GM19035 (cell line): Measurements from ENCODE around the gene NDUFS4.
"Not testable (repeated sequence)": the region's sequence is repeated elsewhere in the genome, so short reads cannot be mapped to it uniquely, and the experiment has no call there.

Source experiments
- ATAC-seq: cut with Tn5 transposase; IDR thresholded peaks from one replicate; pipeline ENCODE4 v1.9.1; 2021; ENCODE audit not compliant: unreplicated experiment

The NDUFS4 gene

DNA sequence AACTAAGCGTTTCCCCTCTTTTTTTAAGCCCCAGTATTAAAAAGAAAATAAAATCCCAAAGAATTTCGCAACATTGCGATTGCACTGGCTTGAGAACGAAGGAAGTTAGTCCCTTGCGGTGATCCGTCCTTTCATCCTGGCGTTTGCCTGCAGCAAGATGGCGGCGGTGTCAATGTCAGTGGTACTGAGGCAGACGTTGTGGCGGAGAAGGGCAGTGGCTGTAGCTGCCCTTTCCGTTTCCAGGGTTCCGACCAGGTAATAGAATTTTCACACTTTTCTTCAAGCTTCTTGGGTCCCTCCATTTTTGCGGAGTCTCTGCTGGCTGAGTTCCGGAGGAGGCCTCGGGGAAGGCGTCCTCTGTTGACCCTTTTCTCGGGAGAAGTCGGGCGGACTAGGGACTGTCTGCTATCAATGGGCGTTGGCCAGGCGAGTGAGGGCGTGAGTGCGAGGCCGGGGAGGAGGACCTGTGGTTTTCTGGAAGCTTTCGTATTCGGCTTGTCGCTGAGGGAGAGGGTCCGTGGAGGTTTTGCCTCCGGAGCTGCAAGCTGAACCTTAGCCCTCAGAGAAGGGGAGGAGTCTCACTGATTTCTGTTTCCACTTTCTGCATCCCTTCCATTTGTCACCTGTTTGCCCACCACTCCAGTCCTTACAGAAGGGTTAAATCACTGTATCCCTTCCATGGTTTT, at the start of gene NDUFS4:
NDUFS4 (plus strand) TSS at position 134 of the 686 bp plus-strand sequence; CDS start at position 158, 24 bp downstream.
- ATAC-seq, result peak; percentile 94

DNA sequence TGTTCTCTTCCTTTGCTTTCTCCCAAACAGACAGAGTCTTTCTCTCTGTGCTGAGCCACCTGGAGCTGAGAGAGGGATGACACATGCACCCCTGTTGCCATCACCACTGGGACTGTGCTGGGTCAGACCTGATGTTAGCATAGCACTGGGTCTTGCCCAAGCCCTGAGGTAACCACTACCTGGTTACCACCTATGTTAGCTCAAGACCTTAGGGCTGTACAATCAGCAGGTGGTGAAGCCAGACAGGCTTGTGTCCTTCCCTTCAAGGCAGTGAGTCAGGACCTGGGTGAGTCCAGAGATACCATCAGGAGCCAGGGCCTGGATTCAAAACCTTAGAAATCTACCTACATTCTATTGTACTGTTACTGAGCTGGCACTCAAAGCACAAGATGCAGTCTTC, 47.9 kb upstream of the NDUFS4 start:
- ATAC-seq, result no peak

DNA sequence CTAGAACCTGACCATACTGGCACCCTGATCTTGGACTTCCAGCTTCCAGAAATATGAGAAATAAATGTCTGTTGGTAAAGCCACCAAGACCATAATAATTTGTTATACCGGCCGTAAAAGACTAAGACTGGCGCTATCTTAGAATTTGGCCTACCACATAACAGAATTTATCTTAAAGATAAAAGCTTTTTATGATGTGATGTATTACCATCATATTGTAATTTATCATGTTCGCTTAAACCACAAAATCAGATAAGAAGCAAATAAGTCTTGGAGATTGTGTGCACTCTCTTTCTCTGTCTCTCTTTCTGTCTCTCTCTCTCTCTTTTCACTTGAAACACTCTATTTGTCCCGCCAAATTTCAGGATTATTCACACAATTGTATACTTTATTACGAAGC, 44.5 kb upstream of the NDUFS4 start:
- no peak for ATAC-seq

DNA sequence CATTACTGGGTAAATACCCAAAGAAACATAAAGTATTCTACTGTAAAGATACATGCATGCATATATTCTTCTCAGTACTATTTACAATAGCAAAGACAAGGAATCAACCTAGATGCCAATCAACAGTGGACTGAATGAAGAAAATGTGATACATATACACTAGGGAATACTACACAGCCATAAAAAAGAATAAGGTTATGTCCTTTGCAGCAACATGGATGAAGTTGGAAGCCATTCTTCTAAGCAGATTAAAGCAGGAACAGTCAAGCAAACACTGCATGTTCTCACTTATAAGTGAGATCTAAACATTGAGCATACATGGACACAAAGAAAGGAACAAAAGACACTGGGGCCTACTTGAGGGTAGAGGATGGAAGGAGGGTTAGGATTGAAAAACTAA, 39.6 kb upstream of the NDUFS4 start:
- no peak for ATAC-seq

DNA sequence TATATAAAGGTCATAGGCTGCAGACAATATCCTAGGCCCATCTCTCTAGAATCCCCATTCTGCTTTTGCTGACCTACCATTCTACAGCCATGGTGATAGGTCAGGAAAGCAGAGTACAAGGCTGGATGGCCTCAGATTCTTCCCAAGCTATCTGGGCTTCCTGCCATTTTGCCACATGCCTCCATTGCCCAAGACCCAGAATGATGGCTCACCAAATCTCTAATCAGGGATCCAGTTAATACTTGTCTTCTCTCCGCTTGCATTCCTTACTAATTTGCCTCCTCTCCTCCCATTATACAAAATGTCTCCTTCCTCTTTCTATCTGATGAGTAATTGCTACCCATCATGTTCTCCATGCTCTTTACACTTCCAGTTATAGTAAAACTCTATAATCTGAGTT, 22.7 kb upstream of the NDUFS4 start:
- ATAC-seq, result no peak

DNA sequence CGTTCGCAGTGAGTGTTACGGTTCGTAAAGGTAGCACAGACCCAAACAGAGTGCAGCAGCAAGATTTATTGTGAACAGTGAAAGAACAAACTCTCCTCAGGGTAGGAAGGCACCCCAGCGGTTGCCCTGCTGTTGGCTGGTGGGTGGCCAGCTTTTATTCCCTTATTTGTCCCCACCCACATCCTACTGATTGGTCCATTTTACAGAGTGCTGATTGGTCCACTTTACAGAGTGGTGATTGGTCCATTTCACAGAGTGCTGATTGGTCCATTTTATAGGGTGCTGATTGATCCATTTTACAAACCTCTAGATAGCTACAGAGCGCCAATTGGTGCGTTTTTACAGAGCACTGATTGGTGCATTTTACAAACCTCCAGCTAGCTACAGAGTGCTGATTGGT, 19.7 kb upstream of the NDUFS4 start:
- not testable (repeated sequence) for ATAC-seq

DNA sequence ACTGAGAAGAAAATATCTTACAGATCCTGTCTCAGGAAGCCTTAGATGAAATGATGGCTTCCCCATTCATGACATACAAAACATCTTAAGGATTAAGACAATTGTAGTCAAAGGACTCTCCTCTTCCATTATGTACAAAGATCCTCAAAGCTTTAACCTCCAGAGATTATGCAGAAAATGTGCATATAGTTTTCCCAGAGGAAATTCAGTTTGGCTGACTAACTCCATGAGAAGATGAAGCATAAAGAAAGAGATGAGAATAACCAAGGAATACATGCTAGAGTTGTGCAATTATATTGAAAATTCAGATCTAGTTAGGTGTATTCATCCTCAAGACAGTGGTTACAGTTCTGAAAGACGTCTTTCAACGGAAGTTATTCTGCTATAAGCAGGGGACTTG, 18.6 kb upstream of the NDUFS4 start:
- ATAC-seq, result no peak

DNA sequence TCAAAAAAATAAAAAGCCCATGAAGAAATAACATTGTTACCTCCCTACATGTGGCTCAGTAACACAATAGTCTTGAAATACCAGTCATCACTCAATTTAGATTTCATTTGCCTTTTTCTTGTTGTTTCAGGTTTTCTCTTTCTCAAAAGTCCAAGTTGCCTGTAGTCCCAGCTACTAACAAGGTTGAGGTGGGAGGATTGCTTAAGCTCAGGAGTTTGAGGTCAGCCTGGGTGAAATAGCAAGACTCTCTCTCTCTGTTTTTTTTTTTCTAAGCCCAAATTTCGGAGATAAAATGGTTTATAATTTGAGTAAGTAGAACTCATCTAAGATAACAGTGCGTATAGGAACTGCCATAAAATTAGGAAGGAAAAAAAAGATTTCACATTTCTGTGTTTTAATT, 17.5 kb upstream of the NDUFS4 start:
- no peak for ATAC-seq

DNA sequence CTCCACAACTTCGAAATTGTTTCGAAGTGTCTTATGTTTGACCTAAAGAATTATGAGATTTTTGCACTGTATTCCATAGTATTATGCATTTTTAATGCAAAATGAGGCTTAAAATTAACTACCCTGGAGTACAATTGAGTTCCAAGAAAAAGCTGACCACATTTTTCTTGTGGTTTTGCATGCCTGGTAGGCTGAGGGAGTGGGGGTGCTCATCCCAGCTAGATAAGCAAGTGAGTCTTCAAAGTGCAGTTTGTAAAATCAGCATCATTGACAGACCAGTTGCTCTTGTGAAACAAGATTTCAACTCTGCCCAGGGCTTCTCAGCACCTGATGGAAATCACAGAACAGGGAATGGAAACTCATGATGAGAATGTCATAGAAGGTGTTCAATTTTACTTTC, 17.0 kb upstream of the NDUFS4 start:
- ATAC-seq, result no peak

DNA sequence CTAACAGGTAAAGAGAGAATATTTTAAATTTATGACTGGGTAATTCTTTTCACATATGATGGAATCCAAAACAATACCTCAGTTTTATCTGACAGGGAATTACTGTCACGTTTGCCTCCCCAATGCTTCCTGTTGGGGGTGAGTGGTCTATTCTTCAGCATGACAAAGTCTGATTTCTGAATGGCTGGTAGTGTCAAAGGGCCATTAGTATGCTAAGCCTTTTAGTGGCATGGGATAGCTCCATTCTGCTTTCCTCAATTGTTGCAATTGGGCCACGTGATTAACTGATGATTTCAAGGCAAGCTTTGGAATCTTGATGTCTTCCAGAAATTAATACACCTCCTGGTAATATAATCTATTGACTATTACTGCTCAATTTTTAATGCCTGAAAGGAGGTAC, 14.7 kb upstream of the NDUFS4 start:
- ATAC-seq, result no peak

DNA sequence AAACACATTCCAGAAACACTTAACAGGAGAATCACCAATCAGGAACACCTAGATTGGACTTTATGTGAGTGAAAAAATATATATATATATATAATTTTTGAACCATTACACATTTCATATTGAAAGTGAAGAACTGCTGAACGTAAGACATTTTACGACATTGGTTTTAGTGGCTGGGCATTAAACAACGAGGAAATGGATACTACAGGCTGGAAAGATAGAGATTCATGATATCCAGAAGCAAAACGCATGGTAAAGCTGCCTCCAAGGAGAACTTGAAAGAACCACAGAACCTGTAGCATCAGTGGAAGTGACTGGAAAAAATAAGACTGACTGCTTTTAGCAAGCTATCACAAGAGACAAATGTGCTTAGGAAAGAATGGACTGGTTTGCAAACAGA, 13.2 kb upstream of the NDUFS4 start:
- ATAC-seq, result no peak

DNA sequence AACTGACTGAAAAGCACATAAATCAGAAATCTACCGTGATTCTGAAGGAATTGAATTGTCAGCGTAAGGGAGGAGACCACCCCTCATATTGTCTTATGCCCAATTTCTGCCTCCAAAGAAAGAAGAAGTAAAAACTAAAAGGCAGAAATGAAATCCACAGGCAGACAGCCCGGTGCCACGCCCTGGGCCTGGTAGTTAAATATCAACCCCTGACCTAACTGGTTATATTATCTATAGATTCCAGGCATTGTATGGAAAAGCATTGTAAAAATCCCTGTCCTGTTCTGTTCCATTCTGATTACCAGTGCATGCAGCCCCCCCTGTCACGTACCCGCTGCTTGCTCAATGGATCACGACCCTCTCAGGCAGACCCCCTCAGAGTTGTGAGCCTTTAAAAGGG, 11.9 kb upstream of the NDUFS4 start:
- not testable (repeated sequence) for ATAC-seq

DNA sequence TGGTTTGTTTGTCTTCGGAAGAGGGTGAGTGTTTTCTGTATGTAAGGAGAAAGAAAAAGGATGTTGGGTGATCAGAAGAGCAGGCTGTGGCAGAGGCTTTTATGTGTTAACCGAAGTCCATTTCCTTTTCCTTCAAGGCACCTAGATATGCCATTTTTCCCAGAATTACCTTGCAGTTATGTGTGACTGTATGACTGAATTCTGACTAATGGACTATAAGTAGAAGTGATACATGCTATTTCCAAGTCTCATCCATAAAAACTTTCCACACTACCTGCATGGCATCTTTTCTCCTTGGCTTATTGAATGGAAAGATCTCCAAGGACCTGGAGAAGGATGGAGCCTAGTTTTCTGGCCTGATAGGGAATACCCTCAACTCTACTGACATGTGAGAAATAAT, 10.6 kb upstream of the NDUFS4 start:
- no peak for ATAC-seq

DNA sequence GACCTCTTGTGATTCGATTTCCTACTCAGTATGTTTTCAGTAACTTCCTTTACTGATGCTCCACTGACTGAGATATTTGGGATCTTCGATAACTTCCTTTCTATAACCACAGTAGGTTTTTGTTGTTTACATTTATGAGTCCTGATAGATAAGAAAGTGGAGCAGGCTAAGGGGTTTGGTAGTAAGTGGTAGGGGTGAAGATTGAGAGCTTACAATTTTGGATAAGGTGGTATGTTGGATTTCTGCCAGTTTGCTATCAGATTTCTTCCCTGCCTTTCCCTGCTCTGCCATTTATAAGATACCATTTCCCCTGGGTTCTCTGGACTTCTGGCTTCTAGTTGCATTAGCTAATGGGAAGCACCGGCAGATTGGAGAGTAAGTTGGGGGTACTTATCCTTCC, 7.9 kb upstream of the NDUFS4 start:
- ATAC-seq, result no peak

DNA sequence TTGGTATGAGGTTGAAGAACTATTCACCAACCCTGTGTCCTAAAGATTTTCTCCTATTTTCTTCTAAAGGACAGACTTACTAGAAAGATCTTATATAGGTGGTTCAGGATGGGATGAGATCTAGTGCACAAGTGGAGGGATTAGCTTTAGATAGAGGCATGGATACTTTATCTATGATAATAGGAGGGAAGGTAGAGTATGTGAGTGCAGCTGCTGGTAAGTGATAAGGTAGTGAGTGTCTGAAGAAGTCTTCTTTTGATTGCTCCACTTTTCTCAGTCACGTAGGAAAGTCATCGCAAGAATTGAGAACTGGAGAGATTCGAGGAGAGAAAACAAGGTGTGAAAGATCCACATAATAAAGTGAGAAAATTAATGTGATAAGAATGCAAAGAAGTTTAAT, 6.0 kb upstream of the NDUFS4 start:
- ATAC-seq, result no peak

DNA sequence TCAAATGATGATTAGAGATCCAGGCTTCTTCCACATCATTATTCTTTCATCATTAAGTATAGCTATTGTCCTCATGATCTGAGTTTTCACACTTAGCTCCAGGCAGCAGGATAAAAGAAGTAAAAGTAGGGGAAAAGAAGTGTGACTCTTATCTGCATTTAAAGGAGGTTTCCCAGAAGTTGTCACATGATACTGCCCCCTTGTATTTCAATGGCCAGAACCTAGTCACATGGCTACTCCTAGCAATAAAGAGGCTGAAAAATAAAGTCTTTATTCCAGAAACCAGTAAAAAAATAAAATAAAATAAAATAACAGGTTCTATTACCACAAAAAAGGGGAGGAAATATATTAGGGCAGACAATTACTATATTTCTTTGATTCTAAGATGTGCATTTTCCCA, 5.3 kb upstream of the NDUFS4 start:
- no peak for ATAC-seq

DNA sequence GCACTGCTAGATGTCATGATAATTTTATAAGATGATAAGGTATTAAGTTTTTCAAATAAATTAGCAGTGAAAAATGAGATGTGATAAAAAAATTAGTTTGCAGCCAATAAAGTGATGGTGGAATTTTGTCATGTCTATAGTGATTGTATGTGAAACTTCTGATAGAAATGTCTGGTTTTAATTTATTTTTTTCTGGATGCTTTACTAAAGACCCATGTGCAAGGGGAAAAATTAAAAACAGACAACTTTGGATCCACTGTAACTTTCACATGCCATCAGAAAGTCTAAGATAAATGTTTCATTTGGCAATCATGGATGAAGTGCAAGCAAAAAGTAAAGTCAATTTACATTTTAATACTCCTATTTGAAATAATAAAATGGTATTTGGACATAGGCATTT, 4.4 kb upstream of the NDUFS4 start:
- ATAC-seq, result no peak

DNA sequence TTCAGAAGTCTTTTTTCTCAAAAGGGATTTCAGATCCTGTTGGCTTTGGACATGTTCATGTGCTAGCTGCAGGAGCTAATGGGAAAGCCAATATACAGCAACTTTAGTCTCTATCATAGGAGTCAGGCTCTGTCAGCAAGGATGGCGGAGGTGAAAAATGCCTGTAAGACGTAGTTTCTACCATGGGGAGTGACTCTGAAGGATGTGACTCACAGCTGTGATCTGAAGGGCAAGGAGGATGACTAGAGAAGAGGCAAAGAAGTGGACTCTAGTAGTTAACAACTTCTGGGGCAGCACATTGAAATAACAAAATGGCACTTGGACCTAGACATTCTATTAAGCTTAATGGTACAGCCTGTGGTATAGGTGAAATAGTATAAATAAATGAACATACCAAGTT, 3.1 kb upstream of the NDUFS4 start:
- ATAC-seq, result no peak

DNA sequence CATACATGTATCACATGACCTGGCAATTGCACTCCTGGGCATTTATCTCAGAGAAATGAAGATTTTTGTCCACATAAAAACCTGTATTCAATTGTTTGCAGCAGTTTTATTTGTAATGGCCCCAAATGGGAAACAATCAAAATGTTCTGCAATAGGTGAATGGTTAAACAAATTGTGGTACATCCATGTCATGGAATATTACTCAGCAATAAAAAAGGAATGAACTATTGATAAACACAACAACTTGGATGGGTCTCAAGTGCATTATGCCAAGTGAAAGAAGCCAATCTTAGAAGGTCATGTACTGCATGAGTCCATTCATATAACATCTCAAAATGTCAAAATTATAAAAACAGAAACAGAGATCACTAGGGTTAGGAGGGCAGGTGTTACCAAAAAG, 1.5 kb upstream of the NDUFS4 start:
- no peak for ATAC-seq

DNA sequence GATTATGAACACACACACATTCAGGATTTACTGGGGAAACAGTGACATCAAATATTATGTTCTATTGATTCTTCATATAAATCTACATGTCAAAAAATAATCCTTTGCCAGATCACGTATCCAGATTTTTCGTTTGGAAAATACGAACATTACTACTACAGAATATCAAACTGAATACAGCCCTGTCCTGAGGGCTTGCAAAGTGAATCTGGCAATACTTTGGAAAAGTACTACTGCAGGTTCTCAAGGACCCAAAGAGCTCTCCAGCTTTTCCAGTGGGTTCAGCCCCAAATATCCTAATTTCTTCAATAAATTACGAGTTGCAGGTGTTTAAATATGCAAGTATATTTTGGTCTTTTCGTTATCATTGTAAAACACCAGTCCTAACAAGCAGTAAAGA, 411 bp upstream of the NDUFS4 start:
- peak; percentile 20 for ATAC-seq

DNA sequence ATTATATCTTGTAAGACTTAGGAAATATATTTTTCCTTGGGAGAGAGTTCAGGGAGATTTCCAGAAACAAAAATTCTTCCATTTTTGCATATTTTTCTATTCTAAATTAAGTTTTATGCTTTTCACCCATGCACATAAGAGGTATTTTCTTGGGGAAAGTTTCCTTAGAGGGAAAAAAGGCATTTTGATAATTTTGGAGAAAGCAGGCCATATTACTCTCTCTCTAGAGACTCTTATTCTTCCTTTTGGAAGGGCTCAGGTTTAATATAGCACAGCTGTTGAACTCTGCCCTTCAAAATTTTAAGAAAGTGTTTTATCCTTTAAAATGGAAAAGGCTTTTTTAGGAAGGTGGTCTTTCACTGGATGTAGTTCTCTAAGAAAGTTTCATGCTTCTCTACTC, 8.0 kb downstream of the NDUFS4 start:
- no peak for ATAC-seq

DNA sequence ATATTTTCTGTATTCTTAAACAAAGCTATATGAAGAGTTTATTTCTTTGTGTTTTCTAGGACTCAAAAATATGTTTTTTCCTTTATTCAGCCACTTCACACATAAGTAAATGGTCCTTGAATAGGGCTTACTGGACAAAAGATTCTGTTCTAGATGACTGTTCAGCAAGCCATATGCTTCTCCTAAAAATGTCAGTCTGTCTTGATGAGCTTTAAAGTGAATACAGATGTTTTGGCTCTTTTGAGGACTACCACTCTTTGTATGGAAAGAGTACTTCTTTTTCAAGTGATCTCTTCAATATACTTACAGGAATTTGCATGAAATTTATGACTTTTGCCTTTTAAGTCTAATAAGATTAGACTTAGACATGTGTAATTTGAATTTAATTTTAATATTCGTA, 8.4 kb downstream of the NDUFS4 start:
- ATAC-seq, result no peak

DNA sequence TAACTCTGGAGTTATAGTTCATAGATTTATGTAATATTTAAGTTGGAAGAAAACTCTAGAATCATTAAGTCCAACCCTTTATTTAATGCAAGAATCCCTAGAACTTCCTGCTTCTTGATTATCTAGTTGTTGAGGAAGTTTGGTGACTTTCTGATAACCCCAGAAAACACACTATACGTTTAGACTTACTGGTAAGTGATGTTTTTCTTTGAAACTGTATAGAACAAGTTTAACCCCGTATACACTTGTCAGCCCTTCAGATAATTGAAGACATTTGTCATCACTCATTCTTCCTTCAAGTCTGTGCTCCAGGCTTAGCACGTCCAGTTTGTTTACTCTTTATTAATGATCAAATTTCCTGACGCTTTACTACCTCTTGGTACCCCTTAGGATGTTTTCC, 9.0 kb downstream of the NDUFS4 start:
- ATAC-seq, result no peak

DNA sequence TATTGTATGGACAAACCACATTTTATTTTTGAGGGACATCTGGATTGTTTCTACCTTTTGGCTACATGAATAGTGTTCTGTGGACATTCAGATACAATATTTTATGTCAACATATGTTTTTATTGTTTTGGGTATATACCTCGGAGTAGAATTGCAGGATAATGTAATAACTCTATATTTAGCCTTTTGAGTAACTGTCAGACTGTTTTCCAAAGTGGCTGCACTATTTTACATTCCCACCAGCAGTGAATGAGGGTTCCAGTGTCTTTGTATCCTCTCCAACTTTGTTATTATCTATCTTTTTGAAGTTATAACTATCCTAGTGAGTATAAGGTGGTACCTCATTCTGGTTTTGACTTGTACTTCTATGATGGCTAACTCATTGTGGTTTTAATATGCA, 11.0 kb downstream of the NDUFS4 start:
- ATAC-seq, result no peak
